Breast epithelium (tissue), 4 donors: ENCODE data around the gene CATSPERZ. TPM values are rescaled to one million over a fixed set of nuclear protein-coding genes. Genes with fewer than 3 reads are reported as not detected.

Experiments
- DNase-seq, 2 donors: peaks; one replicate each; pipeline ENCODE4 v3.0.0-alpha.2; 2019; ENCODE audit warnings: low spot score in 2 of 2
- H3K27ac ChIP-seq, 2 donors: fragments of 200-600 bp; sonication (generic) in 1 of 2; one replicate each; pipeline ENCODE4 v1.5.1; 2016 to 2019; ENCODE audit warnings: mild to moderate bottlenecking in 1 of 2
- H3K27me3 ChIP-seq, 2 donors: fragments of 200-600 bp; sonication (generic) in 1 of 2; one replicate each; pipeline versions ENCODE4 v1.5.1 to v1.6.0; 2017 to 2019; ENCODE audit warnings: control low read depth in 1 of 2, mild to moderate bottlenecking in 1 of 2
- H3K36me3 ChIP-seq: fragments of 200-600 bp; one replicate; pipeline ENCODE4 v1.5.1; 2019
- H3K4me1 ChIP-seq, 2 donors: fragments of 200-600 bp; sonication (generic); one replicate each; pipeline ENCODE4 v1.5.1; 2016 to 2019; ENCODE audit warnings: control low read depth in 1 of 2
- H3K4me3 ChIP-seq, 3 donors: fragments of 200-600 bp; sonication (generic); 1 replicate in 2 of 3; 2 replicates in 1 of 3; pipeline ENCODE4 v1.5.1; 2016 to 2019; ENCODE audit warnings: mild to moderate bottlenecking in 3 of 3, moderate library complexity in 2 of 3
- H3K9me3 ChIP-seq, 2 donors: fragments of 200-600 bp; sonication (generic) in 1 of 2; one replicate each; pipeline ENCODE4 v1.5.1; 2016 to 2019; ENCODE audit warnings: control low read depth in 1 of 2
- CTCF ChIP-seq, 3 donors: fragments of 450-650 bp; IDR thresholded peaks; one replicate each; pipeline ENCODE4 v1.5.1; 2016 to 2017; ENCODE audit warnings: antibody characterized with exemption in 3 of 3, mild to moderate bottlenecking in 3 of 3, moderate library complexity in 3 of 3
- POLR2A ChIP-seq: fragments of 450-650 bp; IDR thresholded peaks from one replicate; pipeline ENCODE4 v1.6.1; 2016; ENCODE audit warnings: antibody characterized with exemption, mild to moderate bottlenecking, moderate library complexity
- POLR2AphosphoS5 ChIP-seq, 3 donors: sonication (generic); formaldehyde crosslinking; IDR thresholded peaks; one replicate each; pipeline ENCODE4 v1.6.1; 2017; ENCODE audit warnings: antibody characterized with exemption in 3 of 3
- intact Hi-C: fragments of 100-400 bp; cut with DNase I; formaldehyde crosslinking; loops from one replicate; pipeline ENCODE4 v1.15.1; 2023; ENCODE audit warnings: low total_unique reads
- total RNA-seq, 3 donors: library from RNA; depleted of rRNA; stranded (reverse); fragments of >200 nt; gene quantifications; one replicate each; pipeline ENCODE4 v1.1.0, GENCODE V29; 2016

CATSPERZ gene
- total RNA-seq, 3 donors from 2014 or later: 1.8 TPM; not detected in 2

GRCh38 chr11:64342869-64343745, 42.9 kb downstream of the CATSPERZ start:
- peak overlapping the region; percentile 75 to 78 for H3K27ac ChIP-seq
- DNase-seq: no peak
- H3K4me3 ChIP-seq: peak overlapping the region in 2 of 3 donors; percentile 44 to 63
- intact Hi-C loops: no loop called here
- TF ChIP-seq CTCF (IDR thresholded peaks at IDR 0.05) (no peak), POLR2A (no peak)
- H3K27me3 ChIP-seq: no peaks in the 10 kb centered on the region
- H3K36me3 ChIP-seq: no peaks in the 10 kb centered on the region
- H3K9me3 ChIP-seq: no peaks in the 10 kb centered on the region
- peaks cover 0 to 4% of the 10 kb centered on the region in 2 donors for H3K4me1 ChIP-seq

- intact Hi-C loops: no loop called here
- DNase-seq: no peak
- H3K36me3 ChIP-seq: no peaks in the 10 kb centered on the region
- TF ChIP-seq POLR2A (no peak), CTCF (IDR thresholded peaks at IDR 0.05) (no peak), POLR2AphosphoS5 (IDR thresholded peaks at IDR 0.05) (no peak)
- no peaks in the 10 kb centered on the region for H3K27me3 ChIP-seq
- H3K9me3 ChIP-seq: no peaks in the 10 kb centered on the region
- H3K4me1 ChIP-seq: peaks cover 0 to 4% of the 10 kb centered on the region in 2 donors
- H3K27ac ChIP-seq: no peak overlapping the region
- H3K4me3 ChIP-seq: no peak overlapping the region
These were observed 43.8 kb downstream of the CATSPERZ start for GRCh38 chr11:64343767-64344559.

- no peak overlapping the region for H3K27ac ChIP-seq
- H3K4me3 ChIP-seq: no peak overlapping the region
- no peaks in the 10 kb centered on the region for H3K36me3 ChIP-seq
- H3K4me1 ChIP-seq: peaks cover 0 to 4% of the 10 kb centered on the region in 2 donors
- no peak for DNase-seq
- intact Hi-C loops: no loop called here
- no peak for TF ChIP-seq POLR2A
- TF ChIP-seq POLR2AphosphoS5 (IDR thresholded peaks at IDR 0.05): no peak
- TF ChIP-seq CTCF (IDR thresholded peaks at IDR 0.05): no peak
- H3K27me3 ChIP-seq: no peaks in the 10 kb centered on the region
- no peaks in the 10 kb centered on the region for H3K9me3 ChIP-seq
These were observed 44.6 kb downstream of the CATSPERZ start for GRCh38 chr11:64344787-64345186.

GRCh38 chr11:64347193-64347867, 47.2 kb downstream of the CATSPERZ start:
- intact Hi-C loops: no loop called here
- Histone ChIP-seq H3K36me3 (no peaks in the 10 kb centered on the region), H3K27ac (peak overlapping the region in 1 of 2 donors; percentile 72)

More at GRCh38 chr11:64347193-64347867, 47.2 kb downstream of the CATSPERZ start:
- no peaks in the 10 kb centered on the region for H3K9me3 ChIP-seq
- H3K27me3 ChIP-seq: no peaks in the 10 kb centered on the region
- DNase-seq: no peak
- H3K4me3 ChIP-seq: no peak overlapping the region
- TF ChIP-seq POLR2A: no peak
- no peak for TF ChIP-seq POLR2AphosphoS5 (IDR thresholded peaks at IDR 0.05)
- TF ChIP-seq CTCF (IDR thresholded peaks at IDR 0.05): no peak
- no peaks in the 10 kb centered on the region for H3K4me1 ChIP-seq
